A549 (cell line): ENCODE results near the gene PTGR3.

ENCODE experiments used
- CBX2 ChIP-seq: fragments of 200-600 bp; sonication (generic); IDR thresholded peaks from 2 replicates; pipeline ENCODE4 v1.6.1; 2016; ENCODE audit warnings: low read depth, mild to moderate bottlenecking, borderline replicate concordance
- CEBPB ChIP-seq, 2 experiments: fragments of >200 bp in 1 of 2; sonication (Bioruptor Twin) in 1 of 2; formaldehyde crosslinking in 1 of 2; IDR thresholded peaks; 2 replicates each; pipeline ENCODE4 v1.6.1; 2012 to 2016
- CTCF ChIP-seq: fragments of >200 bp; sonication (Bioruptor Twin); formaldehyde crosslinking; IDR thresholded peaks from 3 replicates; pipeline ENCODE4 v1.5.1; 2016
- EHMT2 ChIP-seq: fragments of 200-600 bp; sonication (generic); IDR thresholded peaks from 2 replicates; pipeline ENCODE4 v1.6.1; 2016; ENCODE audit warnings: antibody characterized with exemption, low read depth, mild to moderate bottlenecking, moderate library complexity
- EP300 ChIP-seq, 2 experiments: fragments of >200 bp; sonication (Bioruptor Twin); formaldehyde crosslinking; IDR thresholded peaks; 2 replicates in 1 of 2; 3 replicates in 1 of 2; pipeline ENCODE4 v1.6.1; 2016 to 2017
- KDM5A ChIP-seq: fragments of 200-600 bp; sonication (generic); IDR thresholded peaks from 2 replicates; pipeline ENCODE4 v1.6.1; 2016; ENCODE audit warnings: antibody characterized with exemption, mild to moderate bottlenecking
- POLR2A ChIP-seq: IDR thresholded peaks from 2 replicates; pipeline ENCODE4 v1.6.1; 2012; ENCODE audit warnings: mild to moderate bottlenecking, low read length
- RCOR1 ChIP-seq: fragments of 150-350 bp; IDR thresholded peaks from 2 replicates; pipeline ENCODE4 v1.6.1; 2014; ENCODE audit warnings: antibody characterized with exemption, low read length, low read depth
- SMC3 ChIP-seq: fragments of >200 bp; sonication (Bioruptor Twin); formaldehyde crosslinking; IDR thresholded peaks from 3 replicates; pipeline ENCODE4 v1.6.1; 2018; ENCODE audit warnings: inconsistent platforms
- TF ChIP-seq, protein P1 (sequence below): fragments of 200-600 bp; sonication (generic); IDR thresholded peaks from 2 replicates; pipeline ENCODE4 v1.6.1; 2016; ENCODE audit warnings: antibody characterized with exemption, mild to moderate bottlenecking, moderate library complexity
- TF ChIP-seq, protein P2 (sequence below): fragments of >200 bp; sonication (Bioruptor Twin); formaldehyde crosslinking; IDR thresholded peaks from 3 replicates; pipeline ENCODE4 v1.6.1; 2016

DNA sequence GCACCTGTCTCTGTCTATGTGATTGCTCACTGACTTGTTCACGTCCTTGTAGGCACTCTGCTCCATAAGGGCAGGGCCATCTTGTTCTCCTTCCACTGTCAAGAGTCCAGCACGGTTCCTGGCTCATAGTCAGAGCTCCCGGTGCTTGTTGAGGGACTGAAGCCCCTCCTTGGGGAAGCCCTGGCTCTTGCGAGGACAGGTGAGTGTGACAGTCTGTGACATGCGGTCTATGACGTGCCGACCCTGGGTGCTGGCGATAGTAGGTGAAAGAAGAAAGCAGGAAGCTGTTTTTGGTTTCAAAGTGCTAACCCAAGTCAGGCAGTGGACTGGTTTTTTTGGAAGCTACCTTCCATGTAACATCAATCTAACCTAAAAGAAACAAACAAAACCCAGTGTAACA, 20.5 kb upstream of the PTGR3 start:
- TF ChIP-seq RCOR1 (no peak), CTCF (no peak), CEBPB (IDR thresholded peaks at IDR 0.05) (no peak), EP300 (IDR thresholded peaks at IDR 0.05) (no peak), POLR2A (no peak), SMC3 (no peak), KDM5A (no peak), CBX2 (no peak), EHMT2 (no peak)
- TF ChIP-seq, protein P1, sequence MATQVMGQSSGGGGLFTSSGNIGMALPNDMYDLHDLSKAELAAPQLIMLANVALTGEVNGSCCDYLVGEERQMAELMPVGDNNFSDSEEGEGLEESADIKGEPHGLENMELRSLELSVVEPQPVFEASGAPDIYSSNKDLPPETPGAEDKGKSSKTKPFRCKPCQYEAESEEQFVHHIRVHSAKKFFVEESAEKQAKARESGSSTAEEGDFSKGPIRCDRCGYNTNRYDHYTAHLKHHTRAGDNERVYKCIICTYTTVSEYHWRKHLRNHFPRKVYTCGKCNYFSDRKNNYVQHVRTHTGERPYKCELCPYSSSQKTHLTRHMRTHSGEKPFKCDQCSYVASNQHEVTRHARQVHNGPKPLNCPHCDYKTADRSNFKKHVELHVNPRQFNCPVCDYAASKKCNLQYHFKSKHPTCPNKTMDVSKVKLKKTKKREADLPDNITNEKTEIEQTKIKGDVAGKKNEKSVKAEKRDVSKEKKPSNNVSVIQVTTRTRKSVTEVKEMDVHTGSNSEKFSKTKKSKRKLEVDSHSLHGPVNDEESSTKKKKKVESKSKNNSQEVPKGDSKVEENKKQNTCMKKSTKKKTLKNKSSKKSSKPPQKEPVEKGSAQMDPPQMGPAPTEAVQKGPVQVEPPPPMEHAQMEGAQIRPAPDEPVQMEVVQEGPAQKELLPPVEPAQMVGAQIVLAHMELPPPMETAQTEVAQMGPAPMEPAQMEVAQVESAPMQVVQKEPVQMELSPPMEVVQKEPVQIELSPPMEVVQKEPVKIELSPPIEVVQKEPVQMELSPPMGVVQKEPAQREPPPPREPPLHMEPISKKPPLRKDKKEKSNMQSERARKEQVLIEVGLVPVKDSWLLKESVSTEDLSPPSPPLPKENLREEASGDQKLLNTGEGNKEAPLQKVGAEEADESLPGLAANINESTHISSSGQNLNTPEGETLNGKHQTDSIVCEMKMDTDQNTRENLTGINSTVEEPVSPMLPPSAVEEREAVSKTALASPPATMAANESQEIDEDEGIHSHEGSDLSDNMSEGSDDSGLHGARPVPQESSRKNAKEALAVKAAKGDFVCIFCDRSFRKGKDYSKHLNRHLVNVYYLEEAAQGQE: no peak
- TF ChIP-seq, protein P2, sequence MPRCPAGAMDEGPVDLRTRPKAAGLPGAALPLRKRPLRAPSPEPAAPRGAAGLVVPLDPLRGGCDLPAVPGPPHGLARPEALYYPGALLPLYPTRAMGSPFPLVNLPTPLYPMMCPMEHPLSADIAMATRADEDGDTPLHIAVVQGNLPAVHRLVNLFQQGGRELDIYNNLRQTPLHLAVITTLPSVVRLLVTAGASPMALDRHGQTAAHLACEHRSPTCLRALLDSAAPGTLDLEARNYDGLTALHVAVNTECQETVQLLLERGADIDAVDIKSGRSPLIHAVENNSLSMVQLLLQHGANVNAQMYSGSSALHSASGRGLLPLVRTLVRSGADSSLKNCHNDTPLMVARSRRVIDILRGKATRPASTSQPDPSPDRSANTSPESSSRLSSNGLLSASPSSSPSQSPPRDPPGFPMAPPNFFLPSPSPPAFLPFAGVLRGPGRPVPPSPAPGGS: no peak
